Activated naive CD8-positive, alpha-beta T cell treated with anti-CD3 and anti-CD28 coated beads for 36 hours (primary cell): ENCODE measurements around the gene BCL2L1. TPM values are rescaled to one million over a fixed set of nuclear protein-coding genes. Genes with fewer than 3 reads are reported as not detected.

Experiments
- DNase-seq: peaks from one replicate; pipeline ENCODE4 v3.0.0; 2021
- H3K27ac Mint-ChIP-seq: one replicate; pipeline ENCODE4 v1.8.0; 2022; ENCODE audit warnings: mild to moderate bottlenecking, moderate library complexity, mixed read lengths
- H3K27me3 Mint-ChIP-seq: one replicate; pipeline ENCODE4 v1.8.0; 2022; ENCODE audit warnings: mild to moderate bottlenecking, mixed read lengths
- H3K36me3 Mint-ChIP-seq: one replicate; pipeline ENCODE4 v1.8.0; 2021; ENCODE audit warnings: mild to moderate bottlenecking, mixed read lengths
- H3K4me1 Mint-ChIP-seq: one replicate; pipeline ENCODE4 v1.8.0; 2021; ENCODE audit warnings: mixed read lengths
- H3K4me3 Mint-ChIP-seq: one replicate; pipeline ENCODE4 v1.8.0; 2022; ENCODE audit warnings: mild to moderate bottlenecking, moderate library complexity, mixed read lengths
- H3K9me3 Mint-ChIP-seq: one replicate; pipeline ENCODE4 v1.8.0; 2022; ENCODE audit warnings: mixed read lengths
- total RNA-seq, 2 experiments: library from RNA; stranded (reverse); gene quantifications; one replicate each; pipeline ENCODE4 v1.2.3, GENCODE V29; 2021

Gene BCL2L1
- total RNA-seq, 2 experiments from 2014 or later, result 196 to 206 TPM

- H3K27ac Mint-ChIP-seq, result no peak overlapping the region
- no peak overlapping the region for H3K4me3 Mint-ChIP-seq
- H3K9me3 Mint-ChIP-seq, result no peaks in the 10 kb centered on the region
- peaks cover 6% of the 10 kb centered on the region for H3K4me1 Mint-ChIP-seq
- DNase-seq, result no peak
- no peaks in the 10 kb centered on the region for H3K27me3 Mint-ChIP-seq
- H3K36me3 Mint-ChIP-seq, result peaks cover 27% of the 10 kb centered on the region
Observed at GRCh38 chr20:31746068-31746878, 23.6 kb upstream of the BCL2L1 start.

GRCh38 chr20:31740656-31741323 is 18.1 kb upstream of the BCL2L1 start:
- Mint-ChIP-seq H3K27ac (no peak overlapping the region), H3K9me3 (no peaks in the 10 kb centered on the region), H3K36me3 (peaks cover 16% of the 10 kb centered on the region), H3K4me3 (no peak overlapping the region), H3K27me3 (no peaks in the 10 kb centered on the region), H3K4me1 (peaks cover 8% of the 10 kb centered on the region)
- DNase-seq, result no peak

- Mint-ChIP-seq H3K27ac (no peak overlapping the region), H3K4me1 (peaks cover 7% of the 10 kb centered on the region), H3K9me3 (no peaks in the 10 kb centered on the region), H3K36me3 (peaks cover 13% of the 10 kb centered on the region), H3K4me3 (no peak overlapping the region), H3K27me3 (no peaks in the 10 kb centered on the region)
- DNase-seq, result no peak
Observed at GRCh38 chr20:31740208-31740607, 17.5 kb upstream of the BCL2L1 start.

GRCh38 chr20:31739550-31739977 is 16.9 kb upstream of the BCL2L1 start:
- no peak overlapping the region for H3K4me3 Mint-ChIP-seq
- H3K4me1 Mint-ChIP-seq, result peaks cover 7% of the 10 kb centered on the region
- H3K27me3 Mint-ChIP-seq, result no peaks in the 10 kb centered on the region
- H3K36me3 Mint-ChIP-seq, result peaks cover 10% of the 10 kb centered on the region
- no peak for DNase-seq
- H3K9me3 Mint-ChIP-seq, result no peaks in the 10 kb centered on the region
- no peak overlapping the region for H3K27ac Mint-ChIP-seq

GRCh38 chr20:31738729-31739549 is 16.3 kb upstream of the BCL2L1 start, which contains the start of gene TPX2:
TPX2 (plus strand) TSS chr20:31739290; CDS start chr20:31757477, 18,187 bp downstream.
- H3K27ac Mint-ChIP-seq, result no peak within 1 kb of the TSS
- H3K27me3 Mint-ChIP-seq, result no peaks in the 10 kb centered on the region

GRCh38 chr20:31731321-31731717 is 8.7 kb upstream of the BCL2L1 start:
- H3K36me3 Mint-ChIP-seq, result no peaks in the 10 kb centered on the region
- no peak overlapping the region for H3K4me3 Mint-ChIP-seq
- H3K27me3 Mint-ChIP-seq, result no peaks in the 10 kb centered on the region
- DNase-seq, result no peak
- no peak overlapping the region for H3K27ac Mint-ChIP-seq
- peaks cover 2% of the 10 kb centered on the region for H3K4me1 Mint-ChIP-seq
- H3K9me3 Mint-ChIP-seq, result no peaks in the 10 kb centered on the region

More at GRCh38 chr20:31738729-31739549, 16.3 kb upstream of the BCL2L1 start, which contains the start of gene TPX2:
- Mint-ChIP-seq H3K4me3 (no peak within 1 kb of the TSS), H3K4me1 (peaks cover 7% of the 10 kb centered on the region), H3K36me3 (peaks cover 5% of the 10 kb centered on the region), H3K9me3 (no peaks in the 10 kb centered on the region)
- peak; percentile 84 for DNase-seq

- H3K9me3 Mint-ChIP-seq, result no peaks in the 10 kb centered on the region
Observed at GRCh38 chr20:31723319-31724078, 831 bp upstream of the BCL2L1 start.

GRCh38 chr20:31723069-31723318 is 326 bp upstream of the BCL2L1 start:
- Mint-ChIP-seq H3K4me3 (peak overlapping the region; percentile 95), H3K4me1 (peaks cover 10% of the 10 kb centered on the region), H3K9me3 (no peaks in the 10 kb centered on the region), H3K27ac (peak overlapping the region; percentile 97), H3K27me3 (no peaks in the 10 kb centered on the region), H3K36me3 (peaks cover 42% of the 10 kb centered on the region)
- DNase-seq, result no peak

More at GRCh38 chr20:31723319-31724078, 831 bp upstream of the BCL2L1 start:
- peak; percentile 100 for DNase-seq
- Mint-ChIP-seq H3K4me1 (peaks cover 9% of the 10 kb centered on the region), H3K36me3 (peaks cover 38% of the 10 kb centered on the region), H3K27me3 (no peaks in the 10 kb centered on the region), H3K27ac (peak overlapping the region; percentile 97), H3K4me3 (peak overlapping the region; percentile 95)

GRCh38 chr20:31721408-31722256 is 1.0 kb downstream of the BCL2L1 start:
- DNase-seq, result peak; percentile 34
- H3K4me3 Mint-ChIP-seq, result peak overlapping the region; percentile 95
- H3K36me3 Mint-ChIP-seq, result peaks cover 55% of the 10 kb centered on the region
- H3K9me3 Mint-ChIP-seq, result no peaks in the 10 kb centered on the region
- H3K27ac Mint-ChIP-seq, result peak overlapping the region; percentile 97
- no peaks in the 10 kb centered on the region for H3K27me3 Mint-ChIP-seq
- H3K4me1 Mint-ChIP-seq, result peaks cover 20% of the 10 kb centered on the region

GRCh38 chr20:31720486-31721407 is 1.9 kb downstream of the BCL2L1 start:
- Mint-ChIP-seq H3K27ac (peak overlapping the region; percentile 97), H3K27me3 (no peaks in the 10 kb centered on the region), H3K9me3 (no peaks in the 10 kb centered on the region), H3K4me1 (peaks cover 28% of the 10 kb centered on the region), H3K36me3 (peaks cover 64% of the 10 kb centered on the region), H3K4me3 (peak overlapping the region; percentile 95)
- peak; percentile 32 for DNase-seq

- Mint-ChIP-seq H3K9me3 (no peaks in the 10 kb centered on the region), H3K27me3 (no peaks in the 10 kb centered on the region), H3K27ac (peak overlapping the region; percentile 97), H3K4me1 (peaks cover 36% of the 10 kb centered on the region), H3K36me3 (peaks cover 73% of the 10 kb centered on the region), H3K4me3 (peak overlapping the region; percentile 95)
- DNase-seq, result no peak
Observed at GRCh38 chr20:31719644-31720485, 2.8 kb downstream of the BCL2L1 start.

GRCh38 chr20:31718952-31719643 is 3.6 kb downstream of the BCL2L1 start:
- Mint-ChIP-seq H3K27ac (peak overlapping the region; percentile 97), H3K4me1 (peaks cover 41% of the 10 kb centered on the region)
- no peak for DNase-seq

More at GRCh38 chr20:31718952-31719643, 3.6 kb downstream of the BCL2L1 start:
- Mint-ChIP-seq H3K36me3 (peaks cover 81% of the 10 kb centered on the region), H3K9me3 (no peaks in the 10 kb centered on the region), H3K4me3 (peak overlapping the region; percentile 95), H3K27me3 (no peaks in the 10 kb centered on the region)
